HG03196 (cell line): ENCODE measurements around the gene PHF12.
A peak's percentile ranks its signal among the peaks of the same experiment; 100 is the strongest.
"Not testable (repeated sequence)": the region's sequence is repeated elsewhere in the genome, so short reads cannot be mapped to it uniquely, and the experiment has no call there.

Experiments used
- ATAC-seq: cut with Tn5 transposase; IDR thresholded peaks from one replicate; pipeline ENCODE4 v1.9.1; 2021; ENCODE audit not compliant: unreplicated experiment

PHF12 gene

GRCh38 chr17:28904800-28905199 lies 46.5 kb downstream of the PHF12 start:
- ATAC-seq: no peak

DNA sequence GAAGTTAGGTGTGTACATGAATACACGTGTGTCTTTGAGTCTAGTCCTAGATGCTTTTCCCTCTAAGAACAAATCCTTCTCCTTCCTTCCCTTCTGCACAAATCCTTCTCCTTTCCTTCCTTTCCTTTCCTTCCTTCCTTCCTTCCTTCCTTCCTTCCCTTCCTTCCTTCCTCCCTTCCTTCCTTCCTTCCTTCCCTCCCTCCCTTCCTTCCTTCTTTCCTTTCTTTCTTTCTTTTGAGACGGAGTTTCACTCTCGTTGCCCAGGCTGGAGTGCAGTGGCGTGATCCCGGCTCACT lies 47.8 kb downstream of the PHF12 start:
- ATAC-seq: not testable (repeated sequence)

DNA sequence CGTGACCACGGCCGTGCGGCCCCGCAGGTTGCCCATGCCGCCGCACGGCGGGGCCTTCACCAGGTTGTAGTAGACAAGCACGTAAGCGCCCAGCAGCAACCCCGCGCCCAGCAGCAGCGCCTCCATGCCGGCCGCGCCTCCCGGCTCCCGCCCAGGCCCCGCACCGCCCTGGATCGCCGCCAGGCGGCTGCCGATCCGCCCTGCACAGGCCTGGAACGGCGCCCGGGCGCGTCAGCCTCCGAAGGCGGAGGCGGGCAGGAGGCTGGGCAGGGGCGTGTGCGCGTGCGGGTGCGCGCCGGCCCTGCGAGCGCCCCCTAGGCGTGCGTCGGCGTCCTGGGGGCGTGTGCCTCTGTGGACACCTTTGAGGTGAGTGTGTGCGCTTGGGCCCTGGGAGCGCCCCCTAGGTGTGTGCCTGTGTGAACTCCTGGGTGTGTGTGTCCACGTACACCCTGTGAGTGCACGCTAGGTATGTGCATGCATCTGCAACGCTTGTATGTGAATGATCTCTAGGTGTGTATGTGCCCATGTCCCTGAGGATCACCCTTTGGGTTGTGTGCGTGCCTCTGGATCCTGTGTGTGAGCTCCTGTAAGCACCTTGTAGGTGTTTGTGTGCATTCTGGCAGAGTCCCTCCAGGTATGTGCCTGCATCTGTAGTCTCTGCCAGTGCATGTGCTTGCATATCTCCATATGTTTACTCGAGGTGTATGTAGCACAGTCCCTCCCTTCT lies 48.3 kb downstream of the PHF12 start, which contains the start of gene DHRS13:
Gene DHRS13, minus strand, starts transcription at position 261 of the 727 bp plus-strand sequence. Its CDS starts 135 bp downstream, at position 126.
- peak; percentile 82 for ATAC-seq

DNA sequence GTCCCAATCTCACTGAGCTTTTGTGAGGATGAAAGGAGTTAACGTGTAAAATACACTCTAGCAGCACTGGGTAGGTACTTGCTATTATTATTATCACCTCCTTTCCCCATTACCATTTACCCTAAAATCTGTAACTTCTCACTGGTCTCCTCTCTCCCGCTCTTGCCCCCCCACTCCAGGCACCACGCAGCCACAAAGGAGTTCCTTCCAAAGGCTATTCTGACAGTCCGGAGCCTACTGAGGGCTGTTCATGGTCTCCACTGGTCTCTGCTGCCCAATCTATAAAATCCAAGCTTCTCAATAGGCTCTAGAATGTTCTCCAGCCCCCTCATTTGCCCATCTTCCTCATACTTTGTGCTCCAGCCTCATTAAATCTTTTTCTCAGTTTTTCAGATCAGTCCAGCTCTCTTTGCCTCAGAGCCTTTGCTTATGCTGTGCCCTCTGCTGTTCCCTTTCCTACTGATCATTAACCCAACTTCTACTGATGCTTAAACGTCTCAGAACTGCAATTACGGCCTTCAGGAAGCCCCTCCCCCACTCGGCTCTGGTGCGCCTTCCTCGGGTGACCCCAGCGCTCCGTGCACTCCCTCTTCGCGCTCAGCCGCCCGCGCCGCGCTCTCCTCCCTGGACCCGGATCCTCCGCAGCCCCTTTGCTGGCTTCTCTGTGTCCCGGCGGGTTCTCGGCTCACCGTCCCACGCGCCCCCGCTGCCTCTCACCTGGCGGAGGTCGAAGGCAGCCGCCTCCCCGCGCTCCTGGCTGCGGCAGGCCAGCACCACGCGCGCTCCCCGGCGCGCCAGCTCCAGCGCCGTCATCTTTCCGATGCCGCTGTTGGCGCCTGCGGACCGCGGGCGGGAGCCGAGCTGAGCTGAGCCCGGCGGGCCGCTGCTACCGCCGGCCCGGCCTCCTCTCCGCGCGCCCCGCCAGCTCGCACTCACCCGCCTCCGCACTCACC lies 49.2 kb downstream of the PHF12 start:
- ATAC-seq: peak; percentile 37

DNA sequence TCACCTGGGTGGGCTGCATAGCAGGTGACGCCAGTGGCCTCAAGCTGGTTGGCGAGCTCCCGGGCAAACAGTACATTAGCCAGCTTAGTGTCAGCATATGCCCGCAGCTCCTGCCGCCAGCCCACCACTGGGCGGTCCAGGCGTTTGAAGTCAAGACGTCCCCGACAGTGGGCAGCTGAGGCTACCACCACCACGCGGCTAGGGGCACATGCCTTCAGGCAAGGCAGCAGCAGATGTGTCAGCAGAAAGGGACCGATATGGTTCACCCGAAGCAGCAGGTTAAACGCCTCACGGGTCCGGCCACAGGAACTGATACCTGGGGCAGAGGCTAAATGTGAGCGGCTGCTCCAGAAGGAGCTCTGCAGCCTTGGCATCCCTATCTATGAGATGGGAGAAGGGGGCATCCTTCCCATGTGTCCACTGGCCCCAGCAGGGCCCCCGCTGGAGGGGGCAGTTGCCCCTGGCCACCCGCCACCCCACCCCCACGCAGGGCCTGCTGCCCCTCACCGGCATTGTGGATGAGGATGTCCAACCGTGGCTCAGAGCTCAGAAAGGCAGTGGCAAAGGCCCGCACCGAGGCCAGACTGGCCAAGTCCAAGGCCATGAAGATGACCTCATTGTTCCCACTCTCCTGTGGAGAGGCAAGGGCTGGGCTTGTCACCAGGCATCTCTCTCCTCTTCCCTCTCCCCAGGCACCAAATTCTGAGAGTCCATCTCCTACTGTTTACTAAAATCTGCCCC lies 50.2 kb downstream of the PHF12 start:
- no peak for ATAC-seq

DNA sequence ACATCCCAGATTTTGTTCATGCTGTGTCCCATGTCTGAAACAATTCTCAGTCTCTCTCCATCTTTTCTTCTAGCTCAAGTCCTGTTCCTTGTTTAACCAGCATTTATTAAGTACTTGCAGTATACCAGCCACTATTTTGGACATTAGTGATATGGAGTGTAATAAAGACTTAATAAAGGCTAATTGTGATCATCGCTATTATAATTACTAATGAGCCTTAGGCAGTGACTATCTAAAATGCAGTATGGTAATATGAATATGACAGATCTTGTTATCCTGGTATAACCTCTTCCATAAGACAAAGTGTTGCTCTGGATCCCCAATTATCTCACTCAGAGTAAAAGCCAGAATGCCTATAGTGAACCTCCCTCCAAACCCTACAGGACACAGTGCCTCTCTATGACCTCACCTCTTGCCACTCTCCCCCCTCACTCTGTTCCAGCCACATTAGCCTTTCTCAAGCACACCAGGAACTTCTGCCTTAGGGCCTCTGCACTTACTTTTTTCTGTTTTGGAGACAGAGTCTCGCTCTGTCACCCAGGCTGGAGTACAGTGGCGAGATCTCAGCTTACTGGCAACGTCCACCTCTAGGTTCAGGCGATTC lies 52.0 kb downstream of the PHF12 start:
- no peak for ATAC-seq

- no peak for ATAC-seq
Measured at GRCh38 chr17:28898527-28898955, 52.8 kb downstream of the PHF12 start.

DNA sequence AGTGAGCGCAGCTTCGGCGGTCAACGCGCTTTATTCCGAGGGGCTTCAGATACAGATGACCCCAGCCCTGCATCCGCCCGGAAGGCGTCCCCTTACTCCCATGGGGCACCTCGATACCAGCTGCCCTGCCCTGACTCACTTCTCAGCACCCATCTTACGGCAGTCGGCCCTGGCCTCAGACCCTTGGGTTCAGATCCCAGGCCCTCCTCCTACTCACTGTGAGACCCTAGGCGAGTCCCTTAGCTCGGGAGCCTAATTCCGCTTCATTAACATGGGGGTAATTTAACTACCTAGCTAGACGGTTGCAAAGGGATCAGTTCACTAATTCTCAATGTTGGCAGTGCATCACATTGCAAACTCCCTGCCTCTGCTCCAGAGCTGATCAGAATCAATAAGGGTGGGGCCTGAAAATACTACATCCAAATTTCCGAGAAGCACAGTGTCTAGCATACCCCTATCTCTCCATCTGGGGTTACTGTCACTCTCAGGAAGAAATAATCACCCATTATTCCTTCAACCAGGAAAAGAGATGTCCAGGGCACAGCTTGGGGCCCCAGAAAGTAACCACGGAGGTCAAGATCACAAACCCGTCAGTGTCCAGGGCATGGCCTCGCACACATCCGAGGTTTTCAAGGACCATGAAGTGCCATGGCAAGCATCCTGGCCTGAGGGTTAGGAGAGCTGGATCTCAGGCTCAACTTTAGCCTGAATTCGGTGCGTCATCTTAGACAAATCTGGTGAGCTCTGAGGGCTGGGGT lies 53.4 kb downstream of the PHF12 start:
- no peak for ATAC-seq

DNA sequence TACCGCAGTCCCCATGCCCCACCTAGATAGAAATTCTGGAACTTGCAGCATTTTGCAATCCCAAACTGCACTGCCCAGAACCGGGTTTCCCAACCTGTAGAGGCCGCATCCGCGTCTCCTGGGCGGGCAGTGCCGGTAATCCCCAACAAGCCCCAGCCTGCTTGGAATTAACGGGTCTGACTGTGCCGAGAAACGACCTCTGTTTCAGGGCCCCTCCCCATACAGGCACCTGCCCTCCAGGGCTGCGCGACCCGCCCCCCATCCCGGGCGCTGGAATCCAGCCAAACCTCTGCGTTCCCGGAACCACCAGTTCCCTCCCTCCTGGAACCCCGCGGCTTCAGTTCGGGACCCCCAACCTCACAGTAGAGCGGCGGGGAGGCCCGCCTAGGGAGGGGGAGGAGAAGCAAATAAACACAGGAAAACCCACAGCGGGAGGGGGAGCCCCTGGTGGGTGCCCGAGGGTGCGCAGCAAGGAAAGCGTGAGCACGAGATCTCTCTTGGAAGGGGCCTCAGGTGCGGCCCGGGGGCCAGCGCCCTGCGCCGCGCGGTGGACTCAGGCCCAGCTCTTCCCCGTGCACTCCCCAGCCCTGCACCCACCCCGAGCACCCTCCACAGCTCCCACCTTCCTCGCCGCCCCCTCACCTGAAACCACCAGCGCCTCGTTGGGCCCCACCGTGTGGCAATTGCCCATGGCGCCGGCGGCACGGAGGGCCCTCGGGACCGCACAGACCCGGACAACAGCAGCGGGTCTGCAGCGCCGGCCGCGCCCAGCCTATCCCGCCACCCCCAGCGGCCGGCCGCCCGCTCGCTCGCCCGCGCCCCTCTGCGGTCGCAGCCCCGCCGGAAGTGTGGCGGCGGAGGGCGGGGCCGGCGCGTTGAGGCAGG lies 54.2 kb downstream of the PHF12 start, which contains the start of gene FLOT2:
Gene FLOT2, minus strand, starts transcription at position 850 of the 885 bp plus-strand sequence. Its CDS starts 159 bp downstream, at position 691.
- ATAC-seq: no peak

- ATAC-seq: no peak
Measured at GRCh38 chr17:28896491-28896883, 54.8 kb downstream of the PHF12 start.

GRCh38 chr17:28895794-28896447 lies 55.4 kb downstream of the PHF12 start:
- no peak for ATAC-seq

- not testable (repeated sequence) for ATAC-seq
Measured at GRCh38 chr17:28893248-28894183, 57.8 kb downstream of the PHF12 start.

DNA sequence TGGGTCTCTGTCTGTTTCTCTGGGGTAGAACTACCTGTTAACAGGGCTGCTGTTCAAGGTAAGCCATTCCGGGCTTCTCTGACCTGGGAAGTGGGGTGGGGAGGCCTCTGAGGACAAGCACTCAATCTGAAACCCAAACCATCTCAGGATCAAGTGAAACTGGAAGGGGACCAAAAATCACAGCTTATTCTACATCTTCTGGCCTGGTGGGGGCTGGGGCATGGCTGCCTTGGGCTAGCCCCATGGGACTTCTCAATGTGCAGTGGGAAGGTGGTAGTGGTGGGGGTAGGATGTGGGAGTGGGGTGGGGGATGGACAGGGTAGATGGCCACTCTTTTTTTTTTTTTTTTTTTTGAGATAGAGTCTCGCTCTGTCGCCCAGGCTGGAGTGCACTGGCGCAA lies 59.3 kb downstream of the PHF12 start:
- no peak for ATAC-seq

GRCh38 chr17:28891201-28891600 lies 60.1 kb downstream of the PHF12 start:
- ATAC-seq: no peak

- no peak for ATAC-seq
Measured at GRCh38 chr17:28889996-28890395, 61.3 kb downstream of the PHF12 start.

DNA sequence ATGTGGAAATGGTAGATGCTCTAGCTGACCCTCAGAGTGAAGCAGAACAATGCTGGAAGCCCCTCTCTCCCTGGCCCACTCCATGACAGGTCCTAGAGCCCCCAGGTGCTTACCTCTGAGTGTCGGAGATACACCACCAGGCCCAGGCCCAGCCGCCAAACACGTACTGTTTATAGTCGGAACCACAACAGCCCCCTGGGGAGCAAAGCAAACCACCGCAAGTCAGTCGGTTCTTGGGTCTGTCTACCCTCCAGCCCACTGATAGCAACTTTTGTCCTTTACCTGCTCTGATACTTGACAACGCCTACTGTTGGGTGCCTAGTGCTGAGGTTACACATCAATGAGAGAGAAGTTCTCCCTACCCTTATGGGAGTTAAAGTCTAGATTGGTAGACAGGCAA lies 62.5 kb downstream of the PHF12 start:
- no peak for ATAC-seq

GRCh38 chr17:28887871-28888471 lies 63.3 kb downstream of the PHF12 start:
- ATAC-seq: no peak
